GM19455 (cell line): ENCODE results near the gene UTP18.
A peak's percentile ranks its signal among the peaks of the same experiment; 100 is the strongest.
"Not testable (repeated sequence)": the region's sequence is repeated elsewhere in the genome, so short reads cannot be mapped to it uniquely, and the experiment has no call there.

Experiments used
- ATAC-seq: cut with Tn5 transposase; IDR thresholded peaks from one replicate; pipeline ENCODE4 v1.9.1; 2021; ENCODE audit not compliant: unreplicated experiment

UTP18 gene

DNA sequence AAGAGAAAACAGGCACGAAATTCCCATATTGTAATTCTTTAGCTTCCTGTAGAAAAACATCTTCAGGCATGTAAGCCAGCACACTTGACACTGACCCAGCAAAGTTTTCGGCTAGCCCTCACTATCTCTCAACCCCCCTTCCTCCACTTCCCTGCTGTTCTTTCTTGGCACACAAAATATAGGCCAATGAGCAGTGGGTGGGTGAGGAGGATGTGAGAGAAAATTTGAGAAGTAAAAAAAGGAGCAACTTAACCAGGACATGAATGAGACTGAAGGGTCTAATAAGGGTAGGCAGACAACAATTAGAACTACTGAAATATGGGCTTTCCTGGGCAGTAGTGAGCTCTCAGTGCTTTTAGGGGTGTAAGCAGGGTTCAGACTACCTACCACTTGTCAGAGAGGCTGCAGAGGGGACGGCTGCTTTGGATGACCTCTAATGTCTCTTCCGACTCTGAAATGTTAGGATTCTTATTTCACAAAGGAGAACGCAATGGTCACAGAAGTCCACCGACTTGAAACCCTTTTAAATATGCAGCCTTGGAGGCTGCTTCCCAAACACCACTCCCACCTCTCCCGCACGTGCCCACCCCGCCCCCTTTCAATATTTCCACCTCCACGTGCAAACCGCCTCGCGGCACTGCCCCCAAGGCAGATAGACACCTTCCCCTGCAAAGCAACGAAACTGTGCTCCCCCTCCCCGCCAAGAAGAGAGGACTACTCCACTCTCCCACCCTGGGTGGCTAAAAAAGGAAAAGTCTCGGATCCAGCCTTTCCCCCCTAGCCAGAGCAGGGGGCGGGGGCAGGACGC is 1.4 kb upstream of the UTP18 start:
- ATAC-seq: no peak

DNA sequence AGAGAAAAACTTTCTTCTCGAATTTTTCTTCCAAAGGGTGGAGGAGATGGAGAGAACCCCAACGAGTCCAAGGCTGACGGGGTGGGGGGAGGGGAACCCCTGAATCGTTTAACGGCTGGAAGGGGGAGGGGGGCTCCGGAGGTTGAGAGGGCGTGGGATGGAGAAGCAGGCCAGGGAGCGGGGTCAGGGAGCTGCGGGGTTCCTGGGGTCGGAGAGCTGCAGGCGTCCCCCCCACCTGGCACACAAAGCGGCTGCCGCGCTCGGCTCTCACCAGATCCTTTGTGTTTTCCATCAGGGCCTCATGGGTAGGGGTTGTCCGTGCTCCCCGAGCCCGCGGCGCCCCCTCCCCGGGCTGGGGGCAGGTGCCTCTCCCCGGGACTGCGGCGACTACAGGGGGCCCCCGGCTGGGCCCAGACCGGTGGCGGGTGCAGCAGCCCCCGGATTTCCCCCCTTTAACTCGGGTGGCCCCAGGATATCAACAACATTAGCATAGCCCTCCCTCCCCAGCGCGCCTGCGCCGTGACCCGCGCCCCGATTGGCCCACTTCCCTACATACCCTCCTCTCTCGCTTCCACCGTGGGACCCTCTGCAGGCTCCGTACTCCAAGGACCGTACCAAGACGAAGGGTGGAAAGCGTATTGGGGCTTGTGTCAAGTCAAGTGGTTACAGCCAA is 646 bp upstream of the UTP18 start, which contains the start of gene MBTD1:
Gene MBTD1 (minus strand): TSS at position 486 of the 673 bp plus-strand sequence. CDS start 34,888 bp downstream, outside the sequence.
- ATAC-seq: peak; percentile 79

DNA sequence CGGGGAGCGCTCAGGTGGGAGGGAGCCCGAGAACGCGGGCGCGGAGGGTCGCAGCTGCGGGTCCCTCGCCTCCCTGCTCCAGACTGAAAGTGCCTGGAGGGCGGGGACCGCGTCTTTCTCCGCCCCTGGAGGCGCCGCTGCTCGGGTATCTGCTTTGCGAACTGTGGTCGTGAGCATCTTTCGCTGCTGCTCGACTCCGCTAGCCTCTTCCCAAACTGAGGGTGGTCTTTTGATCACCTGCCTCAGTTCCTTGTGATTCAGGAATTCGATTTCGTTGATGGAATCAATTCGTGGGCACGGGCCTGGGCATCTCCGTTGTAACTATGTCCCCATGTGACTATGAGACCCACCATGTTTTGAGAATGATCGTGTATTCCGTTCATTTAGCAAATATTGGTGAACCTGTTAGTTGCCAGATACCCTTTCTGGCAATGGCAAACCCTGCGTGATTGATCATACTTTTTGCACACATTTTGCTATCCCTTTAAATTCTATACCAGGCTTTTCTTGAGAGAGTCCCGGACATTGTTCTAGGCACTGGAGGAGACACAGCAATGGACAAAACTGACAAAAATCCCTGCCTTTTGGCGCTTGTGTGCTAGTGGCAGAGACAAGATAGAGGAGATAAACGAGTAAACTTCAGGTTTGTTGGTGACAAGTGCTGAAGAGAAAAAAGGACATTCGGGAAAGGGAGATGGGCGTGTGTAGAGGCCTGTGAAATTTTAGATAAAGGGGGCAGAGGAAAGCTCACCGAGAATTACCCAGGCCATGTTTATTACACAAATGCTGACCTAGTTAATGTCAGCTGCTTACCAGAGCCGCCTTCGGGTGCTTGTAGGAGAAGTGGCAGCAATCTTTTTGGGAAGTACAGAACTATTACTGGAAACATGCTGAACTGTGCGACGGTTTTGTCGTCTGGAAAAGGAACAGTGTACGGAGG is 948 bp downstream of the UTP18 start:
- no peak for ATAC-seq

DNA sequence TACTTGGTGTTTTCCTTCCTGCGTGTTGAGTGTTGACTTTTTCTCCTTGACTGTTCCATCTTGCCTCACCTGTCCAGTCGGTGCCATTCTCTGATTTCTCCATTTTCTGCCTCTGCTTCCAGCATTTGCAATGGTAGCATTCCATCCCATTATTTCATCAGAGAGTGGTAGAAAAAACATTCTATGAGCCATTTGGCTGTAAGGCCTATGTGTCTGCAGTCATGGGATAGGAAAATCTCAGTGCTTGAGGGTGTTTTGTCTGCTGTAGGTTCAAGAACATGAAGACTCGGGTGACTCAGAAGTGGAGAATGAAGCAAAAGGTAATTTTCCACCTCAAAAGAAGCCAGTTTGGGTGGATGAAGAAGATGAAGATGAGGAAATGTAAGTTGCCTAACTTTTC is 2.7 kb downstream of the UTP18 start:
- ATAC-seq: no peak

DNA sequence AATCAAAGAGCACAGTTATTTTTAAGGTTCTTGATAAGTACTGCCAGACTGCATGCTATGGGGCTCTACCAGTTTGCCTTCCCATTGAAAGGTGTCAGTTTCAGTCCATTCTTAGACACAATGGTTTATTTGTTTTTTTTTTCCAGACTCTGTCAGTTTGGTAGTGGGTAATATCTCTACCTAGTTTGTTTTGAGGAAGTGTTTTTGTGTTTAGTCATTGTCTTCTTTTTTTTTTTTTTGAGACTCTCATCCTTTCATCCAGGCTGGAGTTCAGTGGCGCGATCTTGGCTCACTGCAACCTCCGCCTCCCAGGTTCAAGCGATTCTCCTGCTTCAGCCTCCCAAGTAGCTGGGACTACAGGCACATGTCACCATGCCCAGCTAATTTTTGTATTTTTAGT is 4.1 kb downstream of the UTP18 start:
- not testable (repeated sequence) for ATAC-seq

DNA sequence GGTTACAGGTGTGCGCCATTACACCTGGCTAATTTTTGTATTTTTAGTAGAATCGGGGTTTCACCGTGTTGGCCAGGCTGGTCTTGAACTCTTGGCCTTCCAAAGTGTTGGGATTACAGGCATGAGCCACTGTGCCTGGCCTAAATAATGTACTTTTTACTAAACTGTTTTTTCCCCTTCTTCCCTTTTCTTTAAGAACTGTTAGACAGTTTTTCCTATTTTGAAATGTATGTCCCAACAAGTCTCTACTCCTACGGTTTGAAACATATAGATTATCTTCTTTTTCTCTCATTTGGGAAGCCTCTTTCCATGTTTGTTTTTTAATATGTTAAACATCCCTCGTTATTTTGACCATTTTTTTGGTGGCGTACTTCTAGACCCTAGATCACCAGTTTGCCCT is 9.6 kb downstream of the UTP18 start:
- ATAC-seq: no peak

DNA sequence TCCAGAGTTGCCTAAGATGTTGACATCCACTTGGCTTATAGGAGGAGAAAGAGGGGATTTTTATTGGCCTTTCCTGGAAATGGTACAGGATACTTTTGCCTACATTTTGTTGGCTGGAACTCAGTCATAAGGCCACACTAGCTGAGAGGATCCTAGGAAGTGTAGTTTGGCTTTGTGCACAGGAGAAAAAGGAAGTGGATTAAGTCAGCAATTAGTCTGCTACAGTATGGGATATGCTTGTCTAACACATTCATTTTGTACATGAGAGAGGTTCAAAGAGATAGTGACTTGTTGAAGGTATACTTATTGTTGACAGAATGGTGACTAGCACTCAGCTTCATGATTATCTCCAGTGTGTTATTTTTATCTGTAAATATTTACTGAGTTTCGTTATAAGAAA is 10.3 kb downstream of the UTP18 start:
- ATAC-seq: no peak

DNA sequence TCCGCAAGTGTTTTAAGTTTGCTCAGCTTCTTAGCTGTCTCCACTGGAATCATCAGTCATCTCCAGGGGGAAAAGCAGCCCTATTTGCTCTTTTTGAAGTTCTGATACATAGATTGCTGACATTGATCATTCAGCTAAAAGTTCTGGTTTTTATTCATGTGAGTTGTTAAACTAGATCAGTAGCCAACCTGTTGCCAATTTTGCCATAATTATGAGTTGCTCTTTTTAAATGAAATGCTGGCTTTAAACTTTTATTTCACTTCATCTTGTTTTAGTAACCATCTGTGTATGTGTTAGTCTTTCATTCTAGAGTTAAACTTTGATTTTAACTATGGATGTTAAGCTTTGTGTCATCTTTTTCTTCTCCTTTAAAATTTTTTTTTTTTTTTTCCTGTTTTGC is 12.5 kb downstream of the UTP18 start:
- no peak for ATAC-seq

DNA sequence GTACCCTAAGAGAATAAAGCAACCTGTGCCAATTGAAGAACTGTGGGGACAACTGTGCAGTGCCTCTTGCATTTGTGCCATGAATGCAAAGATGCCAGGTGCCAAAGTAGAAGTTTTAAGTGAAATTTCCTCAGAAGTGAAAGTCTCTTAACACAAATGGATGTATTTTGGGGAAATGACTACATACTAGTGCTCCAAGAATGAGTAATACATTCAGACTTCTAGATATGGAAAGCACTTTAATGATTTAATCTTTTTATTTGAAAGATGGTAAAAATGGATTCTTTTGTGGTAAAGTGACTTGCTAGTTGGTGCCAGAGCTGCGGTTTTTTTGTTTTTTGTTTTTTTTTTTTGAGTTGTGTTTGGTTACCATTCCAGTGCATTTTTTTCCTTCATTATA is 15.0 kb downstream of the UTP18 start:
- no peak for ATAC-seq

DNA sequence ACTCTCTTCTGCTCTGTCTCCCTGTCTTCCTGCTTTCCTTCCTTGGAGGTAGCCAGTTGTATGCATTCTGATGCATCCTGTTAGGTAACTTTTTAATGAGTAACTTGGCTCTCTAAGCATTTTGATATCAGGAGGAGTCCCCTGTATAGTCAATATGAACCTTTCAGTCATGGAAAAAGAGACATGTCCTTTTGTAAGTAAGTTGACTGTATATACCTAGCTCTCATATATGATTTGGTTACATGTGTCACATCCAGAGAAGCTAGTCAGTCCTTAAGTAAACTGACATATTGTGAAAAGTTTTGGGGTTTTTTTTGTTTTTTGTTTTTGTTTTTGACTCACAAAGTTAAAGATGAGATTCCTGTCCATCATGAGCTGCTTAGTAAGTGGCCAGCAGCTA is 18.8 kb downstream of the UTP18 start:
- no peak for ATAC-seq

DNA sequence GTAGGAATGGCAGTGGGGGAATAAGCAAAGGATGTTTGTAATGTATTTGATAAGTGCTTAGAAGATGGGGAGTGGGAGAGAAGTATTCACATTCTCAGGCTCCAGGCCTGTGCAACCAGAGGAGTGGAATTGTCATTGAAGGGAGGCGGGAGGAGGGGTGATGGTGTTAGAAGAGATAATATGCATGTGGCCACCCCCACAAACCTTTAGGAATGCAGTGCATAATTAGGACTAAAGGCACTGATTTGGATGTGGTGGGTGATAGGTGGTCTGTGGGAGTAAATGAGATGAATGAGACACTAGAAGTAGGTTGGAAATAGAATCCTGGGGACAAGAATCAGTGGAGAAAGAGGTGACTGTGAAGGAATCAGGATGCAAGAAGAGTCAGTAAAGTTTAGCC is 27.1 kb downstream of the UTP18 start:
- ATAC-seq: no peak

DNA sequence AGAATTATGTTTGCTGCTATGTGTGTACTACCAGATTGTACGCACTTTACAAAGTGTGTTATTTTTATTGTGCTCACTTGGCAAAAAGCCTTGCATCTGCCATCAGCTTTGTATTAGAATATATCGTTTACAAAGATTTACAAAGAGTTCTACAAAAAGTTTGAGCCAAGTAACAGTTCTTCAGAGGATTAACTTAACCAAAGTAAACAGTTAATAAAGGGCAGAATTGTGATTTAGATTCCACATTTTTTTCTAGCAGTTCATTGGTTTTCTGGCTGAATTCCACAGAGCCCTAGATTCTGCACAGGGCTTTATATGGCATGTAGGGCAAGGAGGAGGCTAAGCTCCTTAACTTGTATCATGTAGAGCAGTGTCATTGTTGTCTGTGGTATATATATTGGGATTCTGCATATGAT is 29.4 kb downstream of the UTP18 start:
- no peak for ATAC-seq

DNA sequence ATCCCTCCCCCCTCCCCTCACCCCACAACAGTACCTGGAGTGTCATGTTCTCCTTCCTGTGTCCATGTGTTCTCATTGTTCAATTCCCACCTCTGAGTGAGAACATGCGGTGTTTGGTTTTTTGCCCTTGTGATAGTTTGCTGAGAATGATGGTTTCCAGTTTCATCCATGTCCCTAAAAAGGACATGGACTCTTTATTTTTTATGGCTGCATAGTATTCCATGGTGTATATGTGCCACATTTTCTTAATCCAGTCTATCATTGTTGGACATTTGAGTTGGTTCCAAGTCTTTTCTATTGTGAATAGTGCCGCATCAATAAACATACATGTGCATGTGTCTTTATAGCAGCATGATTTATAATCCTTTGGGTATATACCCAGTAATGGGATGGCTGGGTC is 34.0 kb downstream of the UTP18 start:
- ATAC-seq: not testable (repeated sequence)

DNA sequence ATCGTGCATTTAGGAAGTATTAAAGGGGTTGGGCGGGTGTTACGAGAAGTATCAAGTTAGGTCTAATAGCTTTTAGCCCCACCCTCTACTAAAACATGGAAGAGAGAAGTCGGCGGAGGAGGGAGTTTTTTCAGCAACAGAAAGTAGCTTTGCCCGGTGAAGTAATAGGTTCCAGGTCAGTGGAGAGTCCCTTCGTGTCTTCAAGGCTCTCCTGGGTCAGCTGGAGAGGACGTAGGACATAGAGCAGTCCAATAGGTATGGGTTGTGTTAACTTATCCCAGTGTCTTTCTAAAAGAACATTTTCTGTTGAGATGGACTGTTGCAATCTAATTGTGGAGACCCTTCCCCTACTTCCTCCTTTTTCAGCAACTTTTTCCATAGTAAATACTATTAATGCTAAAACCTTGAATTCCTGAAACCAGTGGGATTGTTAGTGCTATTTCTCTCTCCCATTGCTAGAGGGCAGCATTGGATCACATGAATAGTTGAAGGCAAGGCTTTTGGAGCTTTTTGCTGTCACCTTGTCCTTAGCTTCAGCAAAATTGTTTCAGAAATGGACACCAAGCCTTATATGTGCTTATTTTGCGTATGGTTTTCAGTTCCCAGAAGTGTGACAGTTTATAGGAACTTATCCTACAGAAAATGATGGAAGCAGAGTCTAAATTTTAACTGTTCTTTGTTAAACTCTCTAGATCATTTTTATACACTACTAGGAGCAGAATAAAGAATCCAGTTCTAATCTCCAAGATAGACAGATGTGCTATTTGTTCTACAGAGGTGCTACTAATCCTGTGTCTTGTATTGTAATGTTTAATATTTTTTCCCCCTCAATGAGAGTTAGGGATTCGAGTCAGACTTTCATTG is 38.4 kb downstream of the UTP18 start:
- no peak for ATAC-seq

DNA sequence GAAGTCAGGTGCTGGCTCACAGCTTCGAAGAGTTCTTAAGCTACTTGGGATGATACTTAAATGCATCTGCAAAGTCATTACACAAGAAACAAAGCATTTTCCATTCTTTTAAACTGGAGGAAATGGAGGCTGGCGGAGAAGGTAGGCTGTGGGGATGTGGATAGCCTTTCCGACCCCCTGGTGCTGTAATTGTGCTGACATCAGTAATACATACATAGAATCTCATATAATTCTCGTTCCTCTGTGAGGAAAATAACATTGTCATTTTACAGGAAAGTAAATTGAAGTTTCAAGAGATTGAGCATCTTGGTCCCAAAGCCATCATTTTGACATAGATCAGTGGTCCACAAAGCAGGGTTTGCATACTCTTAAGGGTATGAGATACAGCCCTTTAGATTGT is 39.5 kb downstream of the UTP18 start:
- no peak for ATAC-seq

DNA sequence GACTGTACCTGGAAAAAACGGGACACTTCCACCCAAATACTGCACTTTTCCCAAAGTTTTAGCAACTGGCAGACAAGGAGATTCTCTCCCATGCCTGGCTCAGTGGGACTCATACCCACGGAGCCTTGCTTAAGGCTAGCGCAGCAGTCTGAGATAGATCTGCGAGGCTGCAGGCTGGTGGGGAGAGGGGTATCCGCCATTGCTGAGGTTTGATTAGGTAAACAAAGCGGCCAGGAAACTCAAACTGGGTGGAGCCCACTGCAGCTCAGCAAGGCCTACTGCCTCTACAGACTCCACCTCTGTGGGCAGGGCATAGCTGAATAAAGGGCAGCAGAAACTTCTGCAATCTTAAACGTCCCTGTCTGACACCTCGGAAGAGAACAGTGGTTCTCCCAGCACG is 44.8 kb downstream of the UTP18 start:
- ATAC-seq: no peak

DNA sequence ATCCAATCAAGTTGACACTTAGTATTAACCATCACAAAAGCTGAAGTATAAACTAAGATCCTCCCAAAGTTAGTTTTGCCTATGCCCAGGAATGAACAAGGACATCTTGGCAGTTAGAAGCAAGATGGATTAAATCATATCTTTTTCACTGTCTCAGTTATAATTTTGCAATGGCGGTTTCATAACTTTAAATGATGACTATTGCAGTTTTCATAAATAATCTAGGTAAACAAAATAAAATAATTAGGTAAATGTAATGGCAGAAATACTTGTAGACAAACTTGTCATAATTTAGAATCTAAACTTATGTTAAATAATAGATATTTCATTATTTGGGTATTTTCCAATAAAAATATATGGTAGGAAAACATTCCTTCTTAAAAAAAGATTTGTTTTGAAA is 51.7 kb downstream of the UTP18 start:
- ATAC-seq: not testable (repeated sequence)

DNA sequence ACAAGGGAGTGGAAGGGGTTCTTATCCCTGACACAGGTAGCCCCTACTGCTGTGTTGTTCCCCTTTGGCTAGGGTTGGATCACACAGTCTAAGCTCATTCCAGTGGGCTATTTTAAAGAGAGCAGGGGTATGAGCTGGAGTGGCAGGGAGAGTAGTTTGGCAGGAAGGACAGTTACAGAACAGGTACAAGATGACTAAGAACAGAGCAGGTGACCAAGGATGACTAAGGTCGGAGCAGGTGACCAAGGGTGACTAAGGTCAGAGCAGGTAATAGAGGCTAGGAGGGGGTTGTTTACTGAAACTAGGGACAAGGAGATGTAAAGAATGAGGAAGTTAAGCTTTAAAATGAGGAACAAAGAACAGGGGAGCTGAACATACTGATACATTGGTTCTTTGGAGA is 58.8 kb downstream of the UTP18 start:
- ATAC-seq: no peak

DNA sequence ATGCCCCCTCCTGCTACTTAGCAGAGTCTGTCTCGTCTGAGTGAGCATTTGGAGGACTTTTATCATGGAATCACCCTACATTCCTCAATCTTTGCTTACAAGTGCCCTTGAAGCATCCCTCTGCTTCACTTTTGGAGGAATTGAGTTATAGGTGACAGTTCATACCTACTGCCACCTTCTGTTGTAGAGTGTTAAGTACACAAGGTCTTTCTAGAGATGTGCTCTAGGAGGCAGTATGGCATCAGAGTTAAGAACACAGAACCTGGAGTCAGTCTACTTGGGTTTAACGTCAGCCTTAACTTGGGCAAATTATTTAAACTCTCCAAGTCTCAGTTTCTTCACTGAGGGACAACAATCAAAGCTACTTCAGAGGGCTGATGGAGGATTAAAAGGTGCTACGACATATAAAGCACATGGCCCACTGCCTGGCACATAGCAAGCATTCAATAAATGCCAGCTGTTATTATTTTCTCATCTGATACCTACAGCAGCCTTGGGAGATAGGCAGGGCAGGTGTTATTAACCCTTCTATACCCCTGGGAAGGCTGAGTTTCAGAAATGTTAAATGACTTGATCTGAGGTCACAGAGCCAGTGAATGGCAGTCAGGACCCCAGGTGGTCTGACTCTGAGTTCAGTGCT is 62.2 kb downstream of the UTP18 start:
- no peak for ATAC-seq

DNA sequence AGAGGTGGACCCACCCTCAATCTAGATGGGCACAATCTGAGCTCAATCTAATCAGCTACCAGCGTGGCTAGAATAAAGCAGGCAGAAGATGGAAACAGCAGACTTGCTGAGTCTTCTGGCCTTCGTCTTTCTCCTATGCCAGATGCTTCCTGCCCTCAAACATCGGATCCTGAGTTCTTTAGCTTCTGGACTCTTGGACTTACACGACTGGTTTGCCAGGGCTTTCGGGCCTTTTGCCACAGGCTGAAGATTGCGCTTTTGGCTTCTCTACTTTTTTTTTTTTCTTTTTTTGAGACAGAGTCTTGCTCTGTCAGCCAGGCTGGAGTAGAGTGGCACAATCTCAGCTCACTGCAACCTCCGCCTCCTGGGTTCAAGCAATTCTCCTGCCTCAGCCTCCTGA is 65.1 kb downstream of the UTP18 start:
- no peak for ATAC-seq
